Upper lobe of left lung (tissue), 6 donors: Measurements from ENCODE around the gene LEMD2. TPM values are rescaled to one million over a fixed set of nuclear protein-coding genes. Genes with fewer than 3 reads are reported as not detected.

ENCODE experiments used
- ATAC-seq, 2 donors: fragments of 200-7000 bp; cut with Tn5 transposase; one replicate each; pipeline ENCODE4 v1.9.1; 2022; ENCODE audit warnings: mild to moderate bottlenecking in 2 of 2, moderate library complexity in 2 of 2; ENCODE audit not compliant: low FRiP score in 2 of 2
- DNase-seq, 2 donors: peaks; one replicate each; pipeline ENCODE4 v3.0.0-alpha.2; 2019 to 2020
- H3K27ac ChIP-seq, 4 donors: fragments of 200-600 bp; sonication (generic); one replicate each; pipeline ENCODE4 v1.5.1; 2016 to 2019
- H3K27me3 ChIP-seq, 4 donors: fragments of 200-600 bp; sonication (generic); one replicate each; pipeline ENCODE4 v1.5.1; 2017 to 2019
- H3K36me3 ChIP-seq, 4 donors: fragments of 200-600 bp; sonication (generic); one replicate each; pipeline ENCODE4 v1.5.1; 2016 to 2019
- H3K4me1 ChIP-seq, 4 donors: fragments of 200-600 bp; sonication (generic); one replicate each; pipeline ENCODE4 v1.5.1; 2018 to 2019
- H3K4me3 ChIP-seq, 4 donors: fragments of 200-600 bp; sonication (generic); one replicate each; pipeline ENCODE4 v1.5.1; 2017 to 2019; ENCODE audit warnings: mild to moderate bottlenecking in 2 of 4, moderate library complexity in 1 of 4
- H3K9me3 ChIP-seq, 4 donors: fragments of 200-600 bp; sonication (generic); one replicate each; pipeline ENCODE4 v1.5.1; 2018 to 2019
- CTCF ChIP-seq, 6 experiments: fragments of 450-650 bp in 4 of 6; fragments of 200-600 bp in 2 of 6; sonication (generic) in 2 of 6; IDR thresholded peaks; one replicate each; pipeline ENCODE4 v1.5.1; 2016 to 2019; ENCODE audit warnings: antibody characterized with exemption in 6 of 6
- EP300 ChIP-seq, 4 donors: sonication (generic); formaldehyde crosslinking; IDR thresholded peaks; one replicate each; pipeline ENCODE4 v1.5.1; 2017; ENCODE audit warnings: antibody characterized with exemption in 4 of 4, control low read depth in 2 of 4
- POLR2A ChIP-seq, 4 donors: fragments of 450-650 bp; IDR thresholded peaks; one replicate each; pipeline ENCODE4 v1.5.1; 2016 to 2017; ENCODE audit warnings: antibody characterized with exemption in 4 of 4, mild to moderate bottlenecking in 2 of 4
- POLR2AphosphoS5 ChIP-seq, 2 donors: sonication (generic); formaldehyde crosslinking; IDR thresholded peaks; one replicate each; pipeline ENCODE4 v1.5.1; 2017; ENCODE audit warnings: antibody characterized with exemption in 2 of 2
- WGBS, 2 donors: methylation state at CpG; one replicate each; pipeline ENCODE4 v1.1.5; 2017 to 2018; 5-methylcytosine and 5-hydroxymethylcytosine counted together
- total RNA-seq, 6 donors: library from RNA; depleted of rRNA in 4 of 6; stranded (reverse); fragments of >200 nt in 4 of 6; gene quantifications; one replicate each; pipeline versions ENCODE4 v1.1.0 to v1.2.1, GENCODE V29; 2016 to 2021
- donor health status: DM: no; HTN: no; CAD: no; lungs with moderate emphysema.
- donor health status: DM: no; HTN: yes; CAD: no; lungs with severe emphysema.

LEMD2 gene
- total RNA-seq, 6 donors from 2014 or later, result 51.1 to 118 (median 66.2) TPM

DNA sequence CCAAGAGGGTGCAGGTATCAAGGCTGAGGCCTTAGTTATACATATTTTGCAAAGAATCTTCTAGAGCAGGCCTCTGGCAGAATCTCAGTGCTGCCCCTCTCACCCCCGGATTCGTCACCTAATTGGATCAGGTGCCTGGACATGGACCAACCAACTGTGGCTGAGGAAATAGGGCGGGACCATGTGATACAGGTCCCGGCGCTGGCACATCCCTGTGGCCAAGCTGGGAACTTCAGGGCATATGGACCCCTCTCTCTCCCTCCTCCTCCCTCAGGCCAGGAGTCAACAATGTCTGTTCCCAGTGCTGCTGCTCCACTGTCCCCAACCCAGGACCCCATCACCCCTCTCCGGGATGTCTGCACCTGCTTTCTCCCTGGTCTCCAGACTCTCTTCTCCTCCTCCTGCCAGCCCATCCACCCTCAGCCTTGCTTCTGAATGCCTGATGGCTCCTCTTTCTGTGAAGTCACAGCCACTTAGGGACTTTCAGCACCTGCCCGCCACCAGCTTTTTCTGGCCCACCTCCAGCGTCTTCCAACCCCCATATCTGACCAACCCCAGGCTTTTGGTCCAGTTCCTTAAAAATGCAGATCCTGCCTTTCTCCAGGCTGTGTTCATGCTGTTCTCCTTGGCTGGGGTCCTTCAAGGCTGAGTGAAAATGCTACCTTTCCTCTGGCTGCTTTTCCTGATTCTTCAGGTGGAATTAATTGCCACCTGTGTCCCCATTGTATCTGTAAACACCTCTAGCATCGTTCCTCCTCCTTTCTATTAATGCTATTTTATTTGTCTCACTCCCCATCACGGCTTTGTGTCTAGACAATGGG is 33.9 kb upstream of the LEMD2 start:
- Histone ChIP-seq H3K36me3 (no peaks in the 10 kb centered on the region), H3K27me3 (no peaks in the 10 kb centered on the region), H3K4me1 (peaks cover 7 to 12% (median 9%) of the 10 kb centered on the region in 4 donors), H3K9me3 (no peaks in the 10 kb centered on the region), H3K27ac (no peak overlapping the region), H3K4me3 (no peak overlapping the region)
- TF ChIP-seq CTCF (IDR thresholded peaks at IDR 0.05) (peak in 2 of 6 experiments; percentile 20 to 26), EP300 (IDR thresholded peaks at IDR 0.05) (no peak)
- ATAC-seq (no peak), DNase-seq (no peak)
- WGBS, 2 donors, result 58 to 72% methylated on average over 10 of the region's 10 CpGs

DNA sequence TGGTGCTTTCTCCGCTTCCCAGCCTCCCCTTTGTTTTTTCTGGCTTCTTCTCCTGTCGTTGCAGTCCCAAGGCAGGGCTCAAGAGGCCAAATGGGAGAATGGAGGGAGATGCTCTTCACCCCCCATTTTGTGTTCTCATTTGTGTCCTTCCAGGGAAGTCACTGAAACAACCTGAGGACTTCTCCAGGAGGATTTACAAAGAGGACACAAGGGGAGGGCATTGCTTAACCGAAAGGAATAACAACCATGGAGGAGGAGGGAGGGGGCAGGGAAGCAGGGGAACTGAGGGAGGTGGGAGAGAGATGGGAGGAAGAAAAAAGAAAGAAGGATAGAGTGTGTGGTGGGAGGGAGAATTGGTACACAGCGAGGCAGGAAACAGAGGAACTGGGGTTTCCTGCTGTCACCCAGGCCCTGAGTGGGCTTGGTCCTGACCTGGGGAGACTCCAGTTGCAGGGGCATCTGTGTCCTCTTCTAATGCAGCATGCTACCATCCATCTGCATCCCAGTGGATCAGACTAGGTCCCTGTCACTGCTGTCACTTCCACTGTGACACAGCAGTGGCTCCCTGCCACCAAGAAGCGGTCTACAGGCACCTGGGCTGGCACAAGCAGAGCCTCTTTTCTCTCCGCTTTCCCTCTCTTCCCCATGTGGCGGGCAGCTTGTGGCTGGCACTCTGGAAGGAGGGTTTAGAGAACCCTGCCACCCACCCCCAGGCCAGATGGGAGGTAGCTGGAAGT is 32.0 kb upstream of the LEMD2 start:
- DNase-seq, result no peak
- WGBS, 2 donors, result 45 to 62% methylated on average over 7 of the region's 7 CpGs

DNA sequence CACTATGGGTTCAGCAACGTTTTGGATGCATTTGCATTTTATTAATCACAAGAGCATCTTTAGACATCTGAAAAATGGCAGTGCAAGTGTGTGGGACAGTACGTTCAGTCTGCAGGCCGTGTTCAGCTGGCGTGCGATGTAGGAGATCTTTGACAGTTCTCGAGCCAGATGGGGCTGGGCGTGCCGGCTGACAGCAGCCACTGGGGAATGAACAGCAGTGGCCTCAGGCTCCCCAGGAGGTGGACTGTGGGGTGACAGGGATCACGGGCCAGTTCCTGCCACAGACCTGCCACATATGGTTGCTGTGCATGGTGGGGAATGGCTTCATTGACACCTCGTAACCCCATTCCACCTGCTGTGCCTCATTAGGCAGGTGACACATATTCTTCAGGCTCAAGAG is 31.3 kb upstream of the LEMD2 start:
- Histone ChIP-seq H3K4me3 (no peak overlapping the region), H3K9me3 (no peaks in the 10 kb centered on the region), H3K27me3 (no peaks in the 10 kb centered on the region), H3K4me1 (peaks cover 7 to 22% (median 9%) of the 10 kb centered on the region in 4 donors), H3K27ac (no peak overlapping the region), H3K36me3 (no peaks in the 10 kb centered on the region)
- TF ChIP-seq EP300 (IDR thresholded peaks at IDR 0.05) (no peak), POLR2A (IDR thresholded peaks at IDR 0.05) (no peak), POLR2AphosphoS5 (IDR thresholded peaks at IDR 0.05) (no peak), CTCF (IDR thresholded peaks at IDR 0.05) (no peak)
- 64 to 74% methylated on average over 6 to 10 of the region's 10 CpGs for WGBS, 2 donors
- ATAC-seq, result no peak
- DNase-seq, result no peak

More for the DNA sequence above, 32.0 kb upstream of the LEMD2 start:
- H3K9me3 ChIP-seq, result no peaks in the 10 kb centered on the region
- no peak for ATAC-seq
- no peaks in the 10 kb centered on the region for H3K36me3 ChIP-seq
- no peaks in the 10 kb centered on the region for H3K27me3 ChIP-seq
- no peak overlapping the region for H3K4me3 ChIP-seq
- peaks cover 7 to 22% (median 9%) of the 10 kb centered on the region in 4 donors for H3K4me1 ChIP-seq
- H3K27ac ChIP-seq, result no peak overlapping the region
- no peak for TF ChIP-seq EP300 (IDR thresholded peaks at IDR 0.05)

GRCh38 chr6:33819021-33819420 is 30.1 kb upstream of the LEMD2 start:
- WGBS, 2 donors, result 74 to 84% methylated on average over 3 to 4 of the region's 4 CpGs
- DNase-seq (no peak), ATAC-seq (no peak)
- Histone ChIP-seq H3K4me3 (no peak overlapping the region), H3K4me1 (peaks cover 0 to 14% (median under 1%) of the 10 kb centered on the region in 4 donors), H3K36me3 (no peaks in the 10 kb centered on the region), H3K27ac (no peak overlapping the region), H3K9me3 (no peaks in the 10 kb centered on the region), H3K27me3 (peaks cover 0 to 10% (median 0%) of the 10 kb centered on the region in 4 donors)
- TF ChIP-seq CTCF (IDR thresholded peaks at IDR 0.05) (no peak), EP300 (IDR thresholded peaks at IDR 0.05) (no peak), POLR2A (IDR thresholded peaks at IDR 0.05) (no peak), POLR2AphosphoS5 (IDR thresholded peaks at IDR 0.05) (no peak)

DNA sequence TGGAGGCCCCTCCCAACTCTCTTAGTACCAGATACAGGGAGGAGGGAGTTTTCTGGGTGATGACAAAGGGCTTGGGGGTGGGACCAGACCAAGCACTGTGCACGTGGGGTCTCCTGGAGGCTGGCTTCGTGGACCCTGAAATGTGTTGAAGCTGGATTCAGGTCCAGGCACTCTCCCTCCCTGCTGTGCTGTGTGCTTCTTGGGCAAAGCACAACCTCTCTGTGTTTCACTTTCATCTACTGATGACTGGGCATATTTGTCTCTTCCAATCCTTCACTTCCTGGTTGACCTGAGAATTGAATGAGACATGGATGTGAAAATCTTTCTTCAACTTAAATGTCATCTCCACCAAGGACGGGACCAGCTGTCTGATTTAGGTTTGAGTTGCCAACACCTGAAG is 29.4 kb upstream of the LEMD2 start:
- no peak for TF ChIP-seq POLR2AphosphoS5 (IDR thresholded peaks at IDR 0.05)
- TF ChIP-seq EP300 (IDR thresholded peaks at IDR 0.05), result no peak
- TF ChIP-seq CTCF (IDR thresholded peaks at IDR 0.05), result no peak
- TF ChIP-seq POLR2A (IDR thresholded peaks at IDR 0.05), result no peak
- no peak for ATAC-seq
- Histone ChIP-seq H3K4me1 (peaks cover 0 to 14% (median 0%) of the 10 kb centered on the region in 4 donors), H3K4me3 (no peak overlapping the region), H3K9me3 (no peaks in the 10 kb centered on the region), H3K27ac (no peak overlapping the region), H3K27me3 (peaks cover 0 to 10% (median 0%) of the 10 kb centered on the region in 4 donors), H3K36me3 (no peaks in the 10 kb centered on the region)
- DNase-seq, result no peak
- whole genome bisulfite sequencing, 2 donors, result 75% methylated on average over 3 of the region's 3 CpGs
